Measurements from ENCODE around the gene RAB11FIP4. TPM values are rescaled to one million over a fixed set of nuclear protein-coding genes. Genes with fewer than 3 reads are reported as not detected.

Gene RAB11FIP4
- total RNA-seq, 4 donors from 2014 or later, result 9.9 to 23.6 (median 16.1) TPM

GRCh38 chr17:31568121-31568520, 176.6 kb downstream of the RAB11FIP4 start:
- no peaks in the 10 kb centered on the region for H3K36me3 ChIP-seq
- DNase-seq, result no peak
- H3K27ac ChIP-seq, result peak overlapping the region in 3 of 4 donors; percentile 7 to 81 (median 60)
- TF ChIP-seq POLR2A (IDR thresholded peaks at IDR 0.05), result no peak
- TF ChIP-seq, protein P1, sequence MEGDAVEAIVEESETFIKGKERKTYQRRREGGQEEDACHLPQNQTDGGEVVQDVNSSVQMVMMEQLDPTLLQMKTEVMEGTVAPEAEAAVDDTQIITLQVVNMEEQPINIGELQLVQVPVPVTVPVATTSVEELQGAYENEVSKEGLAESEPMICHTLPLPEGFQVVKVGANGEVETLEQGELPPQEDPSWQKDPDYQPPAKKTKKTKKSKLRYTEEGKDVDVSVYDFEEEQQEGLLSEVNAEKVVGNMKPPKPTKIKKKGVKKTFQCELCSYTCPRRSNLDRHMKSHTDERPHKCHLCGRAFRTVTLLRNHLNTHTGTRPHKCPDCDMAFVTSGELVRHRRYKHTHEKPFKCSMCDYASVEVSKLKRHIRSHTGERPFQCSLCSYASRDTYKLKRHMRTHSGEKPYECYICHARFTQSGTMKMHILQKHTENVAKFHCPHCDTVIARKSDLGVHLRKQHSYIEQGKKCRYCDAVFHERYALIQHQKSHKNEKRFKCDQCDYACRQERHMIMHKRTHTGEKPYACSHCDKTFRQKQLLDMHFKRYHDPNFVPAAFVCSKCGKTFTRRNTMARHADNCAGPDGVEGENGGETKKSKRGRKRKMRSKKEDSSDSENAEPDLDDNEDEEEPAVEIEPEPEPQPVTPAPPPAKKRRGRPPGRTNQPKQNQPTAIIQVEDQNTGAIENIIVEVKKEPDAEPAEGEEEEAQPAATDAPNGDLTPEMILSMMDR (IDR thresholded peaks at IDR 0.05), result no peak
- no peaks in the 10 kb centered on the region for H3K27me3 ChIP-seq
- H3K4me3 ChIP-seq, result no peak overlapping the region
- WGBS, 2 donors, result 87 to 90% methylated on average over 4 to 7 of the region's 9 CpGs
- H3K4me1 ChIP-seq, result peaks cover 28 to 95% (median 69%) of the 10 kb centered on the region in 3 donors
- H3K9me3 ChIP-seq, result no peaks in the 10 kb centered on the region
- intact Hi-C loops (cut with DNase I), result no loop called here

- H3K9me3 ChIP-seq, result no peaks in the 10 kb centered on the region
- no peaks in the 10 kb centered on the region for H3K27me3 ChIP-seq
- peak overlapping the region in 3 of 4 donors; percentile 7 to 81 (median 60) for H3K27ac ChIP-seq
- H3K36me3 ChIP-seq, result no peaks in the 10 kb centered on the region
- 83 to 86% methylated on average over 2 to 4 of the region's 7 CpGs for WGBS, 2 donors
- peaks cover 28 to 98% (median 69%) of the 10 kb centered on the region in 3 donors for H3K4me1 ChIP-seq
- intact Hi-C loops (cut with DNase I), result no loop called here
- no peak overlapping the region for H3K4me3 ChIP-seq
- no peak for TF ChIP-seq POLR2A (IDR thresholded peaks at IDR 0.05)
- TF ChIP-seq, protein P1 (IDR thresholded peaks at IDR 0.05), result no peak
- no peak for DNase-seq
Measured at GRCh38 chr17:31568539-31568938, 177.1 kb downstream of the RAB11FIP4 start.

DNA sequence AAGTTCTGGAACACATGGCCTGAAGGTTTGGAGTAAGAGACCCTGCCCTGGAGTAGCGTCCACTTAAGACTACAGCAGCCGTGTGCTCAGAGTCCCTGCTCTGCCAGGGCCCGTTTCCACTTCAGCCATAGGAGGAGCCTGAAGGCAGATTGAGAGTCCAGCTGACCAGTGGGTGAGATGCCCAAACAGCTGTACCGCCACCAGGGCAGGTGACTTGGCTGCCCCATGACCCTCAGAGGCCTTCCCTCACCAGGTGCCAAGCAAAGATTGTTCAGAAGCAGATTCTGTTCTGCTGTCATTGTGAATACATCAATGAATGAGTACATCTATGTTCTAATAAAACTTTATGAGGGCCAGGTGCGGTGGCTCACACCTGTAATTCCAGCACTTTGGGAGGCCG, 178.8 kb downstream of the RAB11FIP4 start:
- DNase-seq, result no peak
- Histone ChIP-seq H3K4me1 (peaks cover 21 to 92% (median 56%) of the 10 kb centered on the region in 3 donors), H3K36me3 (peaks cover 0 to 7% (median 0%) of the 10 kb centered on the region in 3 donors), H3K4me3 (no peak overlapping the region), H3K27me3 (no peaks in the 10 kb centered on the region), H3K27ac (peak overlapping the region in 3 of 4 donors; percentile 66 to 87 (median 83)), H3K9me3 (no peaks in the 10 kb centered on the region)
- 87 to 89% methylated on average over 3 to 4 of the region's 6 CpGs for WGBS, 2 donors
- intact Hi-C loops (cut with DNase I), result no loop called here
- TF ChIP-seq, protein P1 (IDR thresholded peaks at IDR 0.05), result no peak
- no peak for TF ChIP-seq POLR2A (IDR thresholded peaks at IDR 0.05)

GRCh38 chr17:31570951-31571892, 179.7 kb downstream of the RAB11FIP4 start:
- Histone ChIP-seq H3K4me1 (peaks cover 13 to 82% (median 46%) of the 10 kb centered on the region in 3 donors), H3K4me3 (peak overlapping the region in 1 of 4 donors; percentile 37), H3K27me3 (no peaks in the 10 kb centered on the region), H3K9me3 (no peaks in the 10 kb centered on the region), H3K36me3 (peaks cover 0 to 14% (median 0%) of the 10 kb centered on the region in 3 donors), H3K27ac (peak overlapping the region; percentile 11 to 87 (median 74))
- TF ChIP-seq, protein P1 (IDR thresholded peaks at IDR 0.05), result no peak
- intact Hi-C loops (cut with DNase I), result no loop called here
- 36 to 52% methylated on average over 8 to 11 of the region's 14 CpGs for WGBS, 2 donors
- DNase-seq, result no peak

GRCh38 chr17:31572341-31572740, 180.9 kb downstream of the RAB11FIP4 start:
- 94 to 95% methylated on average over 3 to 5 of the region's 7 CpGs for WGBS, 2 donors
- H3K27me3 ChIP-seq, result no peaks in the 10 kb centered on the region
- H3K27ac ChIP-seq, result peak overlapping the region in 3 of 4 donors; percentile 66 to 87 (median 83)
- TF ChIP-seq, protein P1 (IDR thresholded peaks at IDR 0.05), result no peak
- no peak for TF ChIP-seq POLR2A (IDR thresholded peaks at IDR 0.05)
- peaks cover 5 to 71% (median 39%) of the 10 kb centered on the region in 3 donors for H3K4me1 ChIP-seq
- H3K9me3 ChIP-seq, result no peaks in the 10 kb centered on the region
- intact Hi-C loops (cut with DNase I), result no loop called here
- H3K4me3 ChIP-seq, result no peak overlapping the region
- no peak for DNase-seq
- peaks cover 0 to 22% (median 0%) of the 10 kb centered on the region in 3 donors for H3K36me3 ChIP-seq
